Loucy (cell line): ENCODE results near the gene PTPN9.

ENCODE experiments used
- EZH2phosphoT487 ChIP-seq: fragments of 200-600 bp; IDR thresholded peaks from 2 replicates; pipeline ENCODE4 v1.6.1; 2018; ENCODE audit warnings: antibody characterized with exemption, mild to moderate bottlenecking, moderate library complexity, borderline replicate concordance
- TF ChIP-seq, protein P1 (sequence below): fragments of 200-600 bp; sonication (generic); conservative IDR thresholded peaks from 2 replicates; pipeline ENCODE4 v1.5.1; 2014; ENCODE audit warnings: mild to moderate bottlenecking, antibody characterized with exemption, low read length

DNA sequence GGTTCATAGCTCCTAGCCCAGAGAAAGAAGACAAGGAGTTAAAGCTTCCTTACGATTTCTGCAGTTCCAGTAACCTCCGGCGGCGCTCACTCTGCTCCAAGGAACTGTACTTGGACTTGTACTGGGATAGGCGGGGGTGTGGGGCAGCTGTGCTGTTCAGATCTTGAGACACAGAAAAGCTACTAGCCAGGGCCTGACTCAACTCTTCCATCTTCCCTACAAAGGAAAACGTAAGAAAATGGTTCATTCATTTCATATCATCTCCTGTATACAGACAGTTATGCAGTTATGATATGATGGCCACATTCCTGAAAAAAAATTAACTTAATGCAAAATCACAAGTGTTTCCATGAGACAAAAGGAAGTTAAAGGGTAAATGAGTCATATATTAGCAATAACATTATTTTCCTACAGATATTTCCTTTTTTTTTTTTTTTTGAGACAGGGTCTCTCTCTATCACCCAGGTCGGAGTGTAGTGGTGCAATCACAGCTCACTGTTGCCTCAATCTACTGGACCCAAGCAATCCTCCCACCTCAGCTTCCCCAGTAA, 41.8 kb upstream of the PTPN9 start:
- TF ChIP-seq, protein P1, sequence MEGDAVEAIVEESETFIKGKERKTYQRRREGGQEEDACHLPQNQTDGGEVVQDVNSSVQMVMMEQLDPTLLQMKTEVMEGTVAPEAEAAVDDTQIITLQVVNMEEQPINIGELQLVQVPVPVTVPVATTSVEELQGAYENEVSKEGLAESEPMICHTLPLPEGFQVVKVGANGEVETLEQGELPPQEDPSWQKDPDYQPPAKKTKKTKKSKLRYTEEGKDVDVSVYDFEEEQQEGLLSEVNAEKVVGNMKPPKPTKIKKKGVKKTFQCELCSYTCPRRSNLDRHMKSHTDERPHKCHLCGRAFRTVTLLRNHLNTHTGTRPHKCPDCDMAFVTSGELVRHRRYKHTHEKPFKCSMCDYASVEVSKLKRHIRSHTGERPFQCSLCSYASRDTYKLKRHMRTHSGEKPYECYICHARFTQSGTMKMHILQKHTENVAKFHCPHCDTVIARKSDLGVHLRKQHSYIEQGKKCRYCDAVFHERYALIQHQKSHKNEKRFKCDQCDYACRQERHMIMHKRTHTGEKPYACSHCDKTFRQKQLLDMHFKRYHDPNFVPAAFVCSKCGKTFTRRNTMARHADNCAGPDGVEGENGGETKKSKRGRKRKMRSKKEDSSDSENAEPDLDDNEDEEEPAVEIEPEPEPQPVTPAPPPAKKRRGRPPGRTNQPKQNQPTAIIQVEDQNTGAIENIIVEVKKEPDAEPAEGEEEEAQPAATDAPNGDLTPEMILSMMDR, result no peak
- TF ChIP-seq EZH2phosphoT487, result no peak
